T47D (cell line): Measurements from ENCODE around the gene DOCK8.

ENCODE experiments used
- DNase-seq, 2 experiments: peaks; one replicate each; pipeline versions ENCODE4 v3.0.0 to v3.0.0-alpha.2; 2011 to 2012; ENCODE audit warnings: low read depth in 1 of 2, low spot score in 1 of 2
- JUND ChIP-seq: IDR thresholded peaks from 2 replicates; pipeline ENCODE4 v1.6.1; 2012; ENCODE audit warnings: low read depth
- in situ Hi-C: cut with HindIII; loops from 2 replicates; pipeline ENCODE4 v1.10.0; 2016; ENCODE audit warnings: low sequenced_read_pairs, low pct_unique_long_range_greater_than_20kb

The DOCK8 gene

GRCh38 chr9:265209-265870 is 50.7 kb downstream of the DOCK8 start:
- no peak for DNase-seq
- TF ChIP-seq JUND = no peak
- in situ Hi-C loops = no loop called here

GRCh38 chr9:266228-266627 is 51.6 kb downstream of the DOCK8 start:
- no peak for DNase-seq
- in situ Hi-C loops = no loop called here
- TF ChIP-seq JUND = no peak

- in situ Hi-C loops = no loop called here
- no peak for DNase-seq
- TF ChIP-seq JUND = no peak
Observed at GRCh38 chr9:268616-269015, 54.0 kb downstream of the DOCK8 start.

GRCh38 chr9:269081-269711 is 54.5 kb downstream of the DOCK8 start:
- in situ Hi-C loops = no loop called here
- no peak for TF ChIP-seq JUND
- DNase-seq = no peak

GRCh38 chr9:270657-271237 is 56.1 kb downstream of the DOCK8 start:
- in situ Hi-C loops = no loop called here
- DNase-seq = no peak

GRCh38 chr9:272251-273213 is 57.9 kb downstream of the DOCK8 start:
- no peak for TF ChIP-seq JUND
- no peak for DNase-seq

More at GRCh38 chr9:270657-271237, 56.1 kb downstream of the DOCK8 start:
- TF ChIP-seq JUND = no peak

GRCh38 chr9:274406-274805 is 59.7 kb downstream of the DOCK8 start:
- in situ Hi-C loops = no loop called here
- no peak for TF ChIP-seq JUND
- no peak for DNase-seq

More at GRCh38 chr9:272251-273213, 57.9 kb downstream of the DOCK8 start:
- in situ Hi-C loops = no loop called here

GRCh38 chr9:277601-278295 is 63.1 kb downstream of the DOCK8 start:
- in situ Hi-C loops = no loop called here
- DNase-seq = no peak
- no peak for TF ChIP-seq JUND

GRCh38 chr9:278651-279050 is 64.0 kb downstream of the DOCK8 start:
- TF ChIP-seq JUND = no peak
- in situ Hi-C loops = no loop called here
- DNase-seq = no peak

- no peak for DNase-seq
- in situ Hi-C loops = no loop called here
Observed at GRCh38 chr9:279674-280073, 65.0 kb downstream of the DOCK8 start.

GRCh38 chr9:281741-282645 is 67.3 kb downstream of the DOCK8 start:
- DNase-seq = no peak
- no peak for TF ChIP-seq JUND
- in situ Hi-C loops = no loop called here

More at GRCh38 chr9:279674-280073, 65.0 kb downstream of the DOCK8 start:
- no peak for TF ChIP-seq JUND
